ENCODE results near the gene PMS1.
"Not testable (repeated sequence)": the region's sequence is repeated elsewhere in the genome, so short reads cannot be mapped to it uniquely, and the experiment has no call there.

PMS1 gene

GRCh38 chr2:189783927-189784867, at the start of gene PMS1, which contains the start of gene ORMDL1:
Gene PMS1 (plus strand): TSS chr2:189784450. CDS start chr2:189791810, 7,360 bp downstream.
Gene ORMDL1 (minus strand): TSS chr2:189784339. CDS start chr2:189782595, 1,744 bp downstream.
- peak; percentile 96 for DNase-seq

- peak; percentile 34 for DNase-seq
These were observed 33.1 kb upstream of the PMS1 start for GRCh38 chr2:189751080-189751658.

- DNase-seq: no peak
These were observed 27.8 kb upstream of the PMS1 start for GRCh38 chr2:189756311-189756952.

GRCh38 chr2:189760154-189760553, 24.1 kb upstream of the PMS1 start:
- not testable (repeated sequence) for DNase-seq

GRCh38 chr2:189762229-189762550, 22.1 kb upstream of the PMS1 start:
- no peak for DNase-seq

- peak; percentile 96 for DNase-seq
These were observed 21.5 kb upstream of the PMS1 start, which contains the start of gene OSGEPL1 for GRCh38 chr2:189762551-189763298. Gene OSGEPL1 (minus strand): TSS chr2:189762792. CDS start chr2:189761640, 1,152 bp downstream.

- no peak for DNase-seq
These were observed 20.2 kb upstream of the PMS1 start for GRCh38 chr2:189763908-189764661.

GRCh38 chr2:189770590-189771322, 13.5 kb upstream of the PMS1 start:
- no peak for DNase-seq

- no peak for DNase-seq
These were observed 12.0 kb upstream of the PMS1 start for GRCh38 chr2:189772212-189772611.

GRCh38 chr2:189782221-189782671, 2.0 kb upstream of the PMS1 start:
- peak; percentile 80 for DNase-seq

GRCh38 chr2:189783451-189783926, 761 bp upstream of the PMS1 start:
- peak; percentile 47 for DNase-seq

GRCh38 chr2:189791338-189792042, 7.2 kb downstream of the PMS1 start:
- peak; percentile 37 for DNase-seq

GRCh38 chr2:189794310-189794709, 10.1 kb downstream of the PMS1 start:
- no peak for DNase-seq

- DNase-seq: no peak
These were observed 13.7 kb downstream of the PMS1 start for GRCh38 chr2:189797902-189798301.

- DNase-seq: peak; percentile 43
These were observed 14.2 kb downstream of the PMS1 start for GRCh38 chr2:189798312-189799029.

- DNase-seq: no peak
These were observed 14.7 kb downstream of the PMS1 start for GRCh38 chr2:189799030-189799331.

- no peak for DNase-seq
These were observed 15.3 kb downstream of the PMS1 start for GRCh38 chr2:189799531-189799930.

GRCh38 chr2:189802396-189802912, 18.2 kb downstream of the PMS1 start:
- DNase-seq: no peak

- DNase-seq: no peak
These were observed 19.2 kb downstream of the PMS1 start for GRCh38 chr2:189803431-189803830.
